ENCODE results near the gene TSPAN4. TPM values are rescaled to one million over a fixed set of nuclear protein-coding genes. Genes with fewer than 3 reads are reported as not detected.

The TSPAN4 gene
- total RNA-seq, 4 donors from 2014 or later, result 14.4 to 34.8 (median 21.5) TPM

GRCh38 chr11:839280-839623 is 3.4 kb upstream of the TSPAN4 start:
- peaks cover 0 to 45% of the 10 kb centered on the region in 2 donors for H3K36me3 ChIP-seq

DNA sequence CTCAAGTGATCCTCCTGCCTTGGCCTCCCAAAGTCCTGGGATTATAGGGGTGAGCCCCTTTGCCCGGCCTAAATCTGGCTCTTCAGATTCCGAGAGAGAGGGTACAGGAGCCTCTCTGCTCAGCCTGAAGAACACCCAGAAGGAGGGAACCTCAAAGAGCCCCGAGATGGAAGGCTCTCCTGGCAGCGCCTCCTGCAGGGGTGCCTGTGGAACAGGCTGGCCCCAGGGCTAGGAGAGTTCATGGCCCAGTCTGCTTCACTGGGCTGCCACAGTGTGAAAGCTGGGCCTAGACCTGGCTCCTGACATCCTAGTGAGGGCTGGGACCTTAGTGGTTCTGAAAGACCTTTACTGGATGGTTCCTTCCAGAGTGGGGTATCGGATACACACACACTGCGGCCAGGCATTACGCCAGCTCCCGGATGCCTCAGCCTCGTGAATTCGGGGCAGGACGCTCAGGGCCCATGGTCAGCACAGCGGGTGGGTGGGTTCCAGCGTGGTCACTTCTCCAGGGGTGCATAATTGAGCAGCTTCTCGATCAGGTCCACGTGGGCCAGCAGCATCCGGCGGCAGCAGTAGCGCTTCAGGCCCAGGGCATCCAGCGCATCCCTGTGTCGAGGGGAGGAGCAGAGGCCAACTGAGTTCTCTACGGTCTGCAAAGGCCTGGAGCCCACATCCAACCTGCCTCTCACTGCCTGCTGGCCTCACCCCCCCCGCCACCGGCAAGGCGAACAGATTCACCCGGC is 2.6 kb upstream of the TSPAN4 start:
- no peak for ATAC-seq
- peaks cover 23 to 39% of the 10 kb centered on the region in 2 donors for H3K4me1 ChIP-seq
- TF ChIP-seq POLR2A (IDR thresholded peaks at IDR 0.05), result no peak
- intact Hi-C loops (cut with DNase I; ENCODE audit: low total_unique reads), result loop anchor here (5.0 kb wide), 1 partner anchor 72 kb away; the partner anchor contains the start of gene CHID1
- DNase-seq, result no peak
- H3K9me3 ChIP-seq, result no peaks in the 10 kb centered on the region
- H3K27ac ChIP-seq, result peak overlapping the region in 2 of 4 donors; percentile 6 to 97
- H3K27me3 ChIP-seq, result no peaks in the 10 kb centered on the region
- in situ Hi-C loops (cut with MboI; ENCODE audit: low sequenced_read_pairs in 4 of 4), result no loop called here
- peaks cover 0 to 45% of the 10 kb centered on the region in 2 donors for H3K36me3 ChIP-seq
- H3K4me3 ChIP-seq, result no peak overlapping the region

More at GRCh38 chr11:839280-839623, 3.4 kb upstream of the TSPAN4 start:
- Histone ChIP-seq H3K9me3 (no peaks in the 10 kb centered on the region), H3K4me1 (peaks cover 31 to 41% of the 10 kb centered on the region in 2 donors), H3K27me3 (no peaks in the 10 kb centered on the region), H3K27ac (peak overlapping the region in 2 of 4 donors; percentile 24 to 97), H3K4me3 (no peak overlapping the region)
- intact Hi-C loops (cut with DNase I; ENCODE audit: low total_unique reads), result no loop called here
- DNase-seq (no peak), ATAC-seq (no peak)
- in situ Hi-C loops (cut with MboI; ENCODE audit: low sequenced_read_pairs in 4 of 4), result no loop called here
- TF ChIP-seq POLR2A (IDR thresholded peaks at IDR 0.05) (no peak), CTCF (IDR thresholded peaks at IDR 0.05 in 4 of 5, conservative IDR thresholded peaks at IDR 0.05 in 1 of 5) (no peak)

DNA sequence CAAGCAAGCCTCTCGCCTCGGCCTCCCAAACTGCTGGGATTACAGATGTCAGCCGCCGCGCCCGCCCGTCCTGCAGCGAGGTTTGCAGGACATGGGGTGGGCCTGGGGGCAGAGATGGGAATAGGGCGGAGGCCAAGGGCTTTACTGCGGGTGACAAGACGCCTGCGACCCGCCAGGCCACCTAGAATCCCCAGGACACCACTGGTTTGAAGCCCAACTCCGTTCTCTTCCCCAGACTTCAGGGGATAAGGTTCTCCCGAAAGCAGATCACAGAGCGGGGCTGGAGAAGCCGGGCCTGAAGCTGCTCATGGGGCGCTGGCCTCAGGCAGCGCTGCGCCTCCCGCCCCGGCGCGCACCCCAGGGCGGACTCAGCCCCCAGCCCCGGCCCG is 677 bp upstream of the TSPAN4 start:
- intact Hi-C loops (cut with DNase I; ENCODE audit: low total_unique reads) (loop anchor here (1.0 to 5.0 kb wide), 3 partner anchors 9 to 70 kb away; partner anchors contain the start of gene CHID1), in situ Hi-C loops (cut with MboI; ENCODE audit: low sequenced_read_pairs in 4 of 4) (no loop called here)
- ATAC-seq (peak; percentile 19 to 32), DNase-seq (no peak)
- Histone ChIP-seq H3K27ac (peak overlapping the region; percentile 82 to 97 (median 86)), H3K36me3 (peaks cover 0 to 32% of the 10 kb centered on the region in 2 donors), H3K4me3 (peak overlapping the region; percentile 83 to 97 (median 87)), H3K27me3 (no peaks in the 10 kb centered on the region), H3K9me3 (no peaks in the 10 kb centered on the region), H3K4me1 (peaks cover 29 to 37% of the 10 kb centered on the region in 2 donors)
- TF ChIP-seq POLR2A (IDR thresholded peaks at IDR 0.05) (no peak), CTCF (IDR thresholded peaks at IDR 0.05 in 4 of 5, conservative IDR thresholded peaks at IDR 0.05 in 1 of 5) (no peak)

DNA sequence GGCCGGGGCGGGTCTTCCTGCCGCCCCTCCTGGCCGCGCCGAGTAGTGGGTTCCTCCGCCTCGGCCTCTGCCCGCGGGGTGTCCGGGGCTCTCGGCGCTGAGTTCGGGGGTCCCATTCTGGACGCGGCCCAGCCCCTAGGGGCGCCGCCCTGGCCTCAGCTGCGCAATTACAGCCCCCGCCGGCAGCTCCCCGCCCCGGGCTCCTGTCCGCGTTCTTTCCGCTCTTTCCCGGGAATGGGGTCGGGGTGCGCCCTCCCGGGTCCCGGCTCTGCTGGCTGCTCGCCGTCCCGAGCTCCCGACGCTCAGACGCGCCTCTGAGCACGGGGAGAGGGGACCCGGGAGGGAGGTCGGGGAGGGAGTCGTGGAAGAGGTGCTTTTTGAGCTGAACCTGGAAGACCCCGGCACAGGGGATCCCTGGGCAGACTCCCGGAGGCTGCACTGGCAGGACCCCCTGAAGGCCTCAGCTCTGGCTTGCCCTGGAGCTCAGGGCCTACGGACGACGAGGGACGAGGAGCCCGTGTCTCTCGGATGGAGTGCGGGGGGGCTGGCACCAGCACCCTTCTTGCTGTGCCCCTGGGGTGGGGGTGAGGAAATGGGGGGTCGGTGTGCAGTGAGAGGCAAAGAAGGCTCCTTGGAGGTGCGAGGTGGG is 558 bp downstream of the TSPAN4 start:
- no peak for ATAC-seq

More for the DNA sequence above, 558 bp downstream of the TSPAN4 start:
- no peak for DNase-seq
- Histone ChIP-seq H3K9me3 (no peaks in the 10 kb centered on the region), H3K36me3 (peaks cover 0 to 20% of the 10 kb centered on the region in 2 donors), H3K4me3 (peak overlapping the region; percentile 83 to 97 (median 87)), H3K27me3 (peaks cover 0 to 5% (median 0%) of the 10 kb centered on the region in 3 donors), H3K27ac (peak overlapping the region; percentile 82 to 97 (median 86)), H3K4me1 (peaks cover 32 to 41% of the 10 kb centered on the region in 2 donors)
- no peak for TF ChIP-seq POLR2A (IDR thresholded peaks at IDR 0.05)
- peak in 2 of 5 experiments; percentile 21 to 23 for TF ChIP-seq CTCF (IDR thresholded peaks at IDR 0.05 in 4 of 5, conservative IDR thresholded peaks at IDR 0.05 in 1 of 5)
- in situ Hi-C loops (cut with MboI; ENCODE audit: low sequenced_read_pairs in 4 of 4) (no loop called here), intact Hi-C loops (cut with DNase I; ENCODE audit: low total_unique reads) (loop anchor here (2.0 to 5.0 kb wide), 2 partner anchors 22 to 69 kb away; partner anchors contain the start of gene CHID1)

Measured in gastrocnemius medialis (tissue), 4 donors.